SIG-M5 treated with dmso at 0.1 percent for 504 hours (cell line): ENCODE measurements around the gene PSMD6.

Experiments
- DNase-seq: peaks from one replicate; lab custom pipeline; 2025; ENCODE audit not compliant: unreplicated experiment; lab: John Stamatoyannopoulos, UW

PSMD6 gene

GRCh38 chr3:64023187-64023860 is at the start of gene PSMD6:
PSMD6 (minus strand) TSS chr3:64023494; CDS start chr3:64023419, 75 bp downstream.
- peak; percentile 99 for DNase-seq

DNA sequence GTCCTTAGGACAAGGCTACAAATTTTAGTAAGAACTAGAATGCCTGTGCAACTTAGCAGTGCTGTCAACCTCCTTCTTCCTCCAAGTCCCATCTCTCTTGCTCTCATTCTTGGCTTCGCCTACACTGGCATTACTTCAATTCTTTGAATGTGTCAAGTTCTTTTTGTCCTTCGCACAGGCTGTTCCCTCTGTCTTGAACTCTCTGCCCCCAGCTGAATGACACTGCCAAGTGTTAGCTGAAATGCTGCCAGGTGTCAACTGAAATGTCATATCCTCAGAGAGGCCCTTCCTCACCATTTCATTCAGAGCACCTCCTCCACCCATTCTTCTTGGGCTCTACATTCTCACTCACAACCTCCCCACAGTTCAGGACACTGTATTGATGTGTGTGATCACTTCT is 48.8 kb upstream of the PSMD6 start:
- no peak for DNase-seq

DNA sequence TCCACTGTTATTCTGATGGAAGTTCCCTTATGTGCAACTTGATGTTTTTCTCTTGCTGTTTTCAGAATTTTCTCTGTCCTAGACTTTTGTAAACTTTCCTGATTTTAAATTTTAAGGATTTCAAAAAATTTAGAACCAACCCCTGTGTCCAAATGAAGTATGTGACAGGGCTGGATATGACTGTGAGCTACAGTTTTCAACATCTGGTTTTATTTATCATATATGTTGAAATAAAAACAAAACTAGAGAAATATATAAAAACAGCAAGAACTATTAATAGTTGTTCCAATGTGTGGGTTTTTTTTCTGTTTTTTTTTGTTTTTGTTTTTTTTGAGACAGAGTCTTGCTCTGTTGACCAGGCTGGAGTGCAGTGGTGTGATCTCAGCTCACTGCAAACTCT is 47.4 kb upstream of the PSMD6 start:
- DNase-seq = no peak

- no peak for DNase-seq
Measured at GRCh38 chr3:64067506-64068346, 44.4 kb upstream of the PSMD6 start.

DNA sequence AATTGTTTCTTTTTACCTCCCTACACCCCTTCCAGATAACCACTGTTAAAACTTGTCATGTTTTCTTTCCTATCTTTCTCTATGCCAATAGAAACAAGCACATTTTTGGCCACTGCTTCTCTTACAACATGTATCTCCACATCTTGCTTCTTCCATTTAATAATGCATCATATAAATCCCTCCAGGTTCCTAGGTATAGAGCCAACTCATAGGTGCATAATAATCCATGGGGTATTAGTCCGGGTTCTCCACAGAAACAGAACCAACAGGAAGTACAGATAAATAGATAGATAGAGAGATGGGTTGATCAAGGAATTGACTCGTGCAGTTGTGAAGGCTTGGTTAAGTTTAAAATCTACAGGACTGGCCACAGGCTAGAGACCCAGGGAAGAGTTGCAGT is 41.5 kb upstream of the PSMD6 start:
- DNase-seq = no peak

DNA sequence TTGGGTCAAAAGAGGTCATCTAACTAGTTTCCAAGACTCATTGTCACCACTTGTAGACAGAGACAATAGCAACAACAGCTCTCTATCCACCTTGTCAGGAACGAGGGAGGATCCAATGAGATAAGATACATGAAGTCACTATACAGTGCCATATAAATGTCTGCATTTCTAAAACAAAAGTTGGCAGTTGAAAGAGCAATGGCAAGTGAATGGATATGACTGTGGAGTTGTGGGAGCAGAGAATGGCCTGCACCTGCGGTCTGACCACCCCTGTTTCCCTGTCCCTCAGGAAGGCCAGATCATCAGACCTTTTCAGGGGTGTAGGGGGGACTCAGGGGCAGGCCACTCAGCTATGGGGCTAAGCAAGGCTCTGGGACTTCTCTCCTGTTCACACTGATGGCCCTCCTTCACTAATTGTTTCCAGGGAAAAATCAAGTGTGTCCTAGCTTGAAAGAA is 40.7 kb upstream of the PSMD6 start:
- DNase-seq = no peak

DNA sequence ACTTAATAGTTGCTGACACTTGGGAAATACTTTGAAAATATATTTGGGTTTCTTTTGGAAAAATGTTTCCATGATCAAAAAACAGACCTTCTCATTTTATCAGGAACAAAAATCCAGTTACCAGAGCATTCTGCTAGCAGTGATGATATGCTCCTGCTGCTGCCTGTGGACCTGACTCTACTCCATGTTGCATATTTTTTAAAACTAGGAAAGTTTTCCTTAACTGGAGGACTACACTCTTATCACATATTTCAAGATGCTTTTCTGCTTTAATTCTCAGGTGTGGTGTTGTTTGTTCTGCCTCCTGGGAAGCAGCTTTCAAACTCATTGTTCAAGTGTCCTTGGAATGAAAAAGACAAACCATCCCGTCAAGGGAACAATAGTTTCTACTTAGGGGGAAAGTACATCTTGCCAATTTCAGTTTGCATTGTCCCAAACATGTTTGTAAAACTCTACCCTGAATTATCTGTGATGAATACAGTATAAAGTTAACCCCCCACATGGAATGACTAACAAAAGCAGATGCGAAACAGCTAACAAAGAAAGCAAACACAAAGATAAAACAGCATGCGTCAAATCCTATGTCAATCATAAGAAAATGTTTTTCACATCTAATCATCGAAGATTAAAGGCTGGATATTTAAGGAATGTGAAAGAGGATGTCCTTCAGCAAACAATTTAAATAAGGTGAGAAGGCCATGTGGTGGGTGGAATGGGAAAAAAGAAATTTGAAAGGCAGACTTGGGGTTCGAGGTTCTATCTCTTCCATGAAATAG is 40.1 kb upstream of the PSMD6 start:
- peak; percentile 75 for DNase-seq

DNA sequence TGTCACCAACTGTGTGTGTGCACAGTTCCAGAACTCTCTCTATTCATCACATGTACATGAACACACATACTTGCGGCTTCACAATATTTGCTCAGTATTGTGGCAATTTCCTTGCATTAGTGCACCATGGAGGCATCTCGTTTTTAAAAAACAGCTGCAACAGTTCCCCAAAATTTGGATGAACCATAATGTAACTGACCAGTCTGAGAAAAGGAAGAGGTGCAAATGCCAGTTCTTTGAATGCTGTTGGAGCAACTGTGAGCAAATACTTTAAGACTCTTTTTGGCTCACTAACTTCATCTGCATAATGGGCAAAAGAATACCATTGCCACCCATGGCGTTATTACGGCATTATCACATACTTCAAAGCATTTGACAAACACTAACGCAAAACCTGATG is 38.3 kb upstream of the PSMD6 start:
- no peak for DNase-seq

GRCh38 chr3:64059484-64060175 is 36.3 kb upstream of the PSMD6 start:
- no peak for DNase-seq

DNA sequence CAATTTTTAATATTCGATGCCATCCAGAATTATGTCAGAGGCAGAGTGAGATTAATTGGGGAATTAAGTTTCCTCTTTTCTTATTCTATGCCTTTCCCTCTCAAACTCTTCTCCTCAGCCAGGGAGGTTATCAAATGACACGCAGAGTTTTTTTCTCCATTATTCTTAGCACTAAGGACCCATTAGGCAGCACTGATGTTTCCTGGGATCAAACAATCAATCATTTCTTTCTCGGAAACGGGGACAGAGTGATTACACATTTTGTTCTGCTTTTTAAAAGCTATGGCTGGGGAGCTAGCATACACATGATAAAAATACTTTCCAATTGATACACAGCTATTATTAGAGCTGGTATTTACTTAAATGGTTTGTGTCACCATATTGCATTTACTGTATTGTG is 35.3 kb upstream of the PSMD6 start:
- DNase-seq = no peak

- DNase-seq = no peak
Measured at GRCh38 chr3:64057231-64057630, 33.9 kb upstream of the PSMD6 start.

DNA sequence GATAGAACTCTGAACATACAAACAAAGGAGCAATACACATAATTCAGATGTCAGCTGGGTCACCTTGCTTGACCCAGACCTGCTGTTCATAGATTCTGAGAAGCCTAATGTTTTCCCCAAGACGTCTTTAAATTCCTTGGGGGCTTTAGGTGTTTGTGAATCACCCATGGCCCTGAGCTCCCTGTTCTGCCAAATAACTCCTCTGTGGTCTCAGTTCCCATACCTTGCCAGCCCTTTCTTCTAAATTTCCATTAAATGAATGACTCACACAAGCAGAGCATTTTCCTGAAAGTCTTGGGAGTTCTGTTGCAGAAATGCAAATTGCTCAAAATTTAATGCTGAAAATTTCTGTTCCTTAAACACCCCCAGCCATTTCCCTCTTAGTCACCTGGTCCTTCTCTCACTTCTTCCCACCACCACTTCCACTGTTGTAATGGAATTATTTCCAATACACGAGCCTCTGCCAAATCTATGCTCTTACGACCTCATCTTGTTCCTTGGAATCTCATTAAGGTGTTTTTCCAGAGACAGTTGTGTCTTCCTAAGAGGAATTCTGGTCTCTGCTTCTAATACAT is 33.4 kb upstream of the PSMD6 start:
- DNase-seq = no peak

DNA sequence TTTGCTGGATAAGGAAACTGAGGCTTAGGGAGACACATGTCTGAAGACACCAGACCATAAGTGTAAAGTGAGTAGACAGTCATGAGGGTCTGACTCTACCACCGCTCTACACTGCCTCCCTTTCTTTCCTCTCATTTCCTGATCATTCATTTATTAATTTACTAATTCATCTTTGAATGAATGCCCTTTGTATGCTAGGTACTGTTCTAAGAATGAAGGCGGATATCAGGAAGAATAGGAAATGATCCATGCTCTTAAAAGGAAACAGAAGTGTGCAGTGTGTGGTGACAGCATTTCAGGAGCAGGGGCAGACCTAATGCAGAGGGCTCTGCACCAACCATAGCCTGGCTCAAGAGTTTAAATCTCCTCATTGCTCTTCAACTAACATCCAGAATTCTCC is 31.8 kb upstream of the PSMD6 start:
- no peak for DNase-seq

- no peak for DNase-seq
Measured at GRCh38 chr3:64054488-64054887, 31.2 kb upstream of the PSMD6 start.

DNA sequence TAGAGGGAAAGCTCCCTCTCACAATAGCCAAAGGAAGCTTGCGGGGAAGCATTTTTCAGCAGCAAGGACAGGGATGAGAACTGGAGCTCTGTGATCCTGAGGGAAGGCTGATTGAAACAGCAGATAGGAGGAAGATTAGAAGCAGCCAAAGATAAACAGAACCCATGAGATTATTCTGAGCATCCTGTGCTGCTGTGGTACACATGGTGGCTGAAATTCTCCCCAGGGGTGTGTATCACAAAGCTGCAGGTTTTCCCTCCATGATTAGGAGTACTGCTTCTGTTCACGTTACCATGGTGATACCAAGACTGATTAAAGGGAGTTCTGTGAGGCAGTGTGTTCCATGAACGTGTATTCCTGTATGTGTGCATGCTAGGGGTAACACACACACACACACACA is 30.3 kb upstream of the PSMD6 start:
- DNase-seq = no peak

GRCh38 chr3:64053117-64053516 is 29.8 kb upstream of the PSMD6 start:
- no peak for DNase-seq

DNA sequence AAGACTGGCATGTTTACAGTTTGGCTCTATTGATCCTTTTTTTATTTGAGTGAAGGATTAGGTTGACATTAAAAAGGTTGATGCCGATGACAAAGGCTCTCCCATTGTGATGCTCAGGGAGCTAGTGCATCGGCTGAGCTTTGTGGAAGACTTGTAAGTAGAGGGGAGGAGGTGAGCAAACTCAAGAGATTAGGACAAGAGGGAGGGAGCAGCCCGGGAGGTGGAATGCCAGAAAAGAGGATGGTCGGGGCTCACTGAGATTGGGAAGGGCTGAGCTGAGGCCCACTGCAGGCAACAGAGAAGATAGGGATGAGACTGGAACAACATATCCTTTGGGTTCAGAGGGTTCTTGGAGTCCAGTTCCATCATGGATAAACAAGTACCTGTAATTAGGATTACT is 26.5 kb upstream of the PSMD6 start:
- no peak for DNase-seq

GRCh38 chr3:64049136-64049535 is 25.8 kb upstream of the PSMD6 start:
- no peak for DNase-seq

GRCh38 chr3:64048631-64049061 is 25.4 kb upstream of the PSMD6 start:
- no peak for DNase-seq

GRCh38 chr3:64047787-64048186 is 24.5 kb upstream of the PSMD6 start:
- no peak for DNase-seq
